DMS 273 (cell line): Measurements from ENCODE around the gene NTM.

Experiments used
- DNase-seq: peaks from one replicate; lab custom pipeline; 2025; ENCODE audit not compliant: unreplicated experiment; lab: John Stamatoyannopoulos, UW

The NTM gene

GRCh38 chr11:131880976-131881375 lies 510.6 kb downstream of the NTM start:
- no peak for DNase-seq

- no peak for DNase-seq
Observed at GRCh38 chr11:131883332-131883731, 512.9 kb downstream of the NTM start.

GRCh38 chr11:131884461-131885073 lies 514.2 kb downstream of the NTM start:
- DNase-seq, result no peak

DNA sequence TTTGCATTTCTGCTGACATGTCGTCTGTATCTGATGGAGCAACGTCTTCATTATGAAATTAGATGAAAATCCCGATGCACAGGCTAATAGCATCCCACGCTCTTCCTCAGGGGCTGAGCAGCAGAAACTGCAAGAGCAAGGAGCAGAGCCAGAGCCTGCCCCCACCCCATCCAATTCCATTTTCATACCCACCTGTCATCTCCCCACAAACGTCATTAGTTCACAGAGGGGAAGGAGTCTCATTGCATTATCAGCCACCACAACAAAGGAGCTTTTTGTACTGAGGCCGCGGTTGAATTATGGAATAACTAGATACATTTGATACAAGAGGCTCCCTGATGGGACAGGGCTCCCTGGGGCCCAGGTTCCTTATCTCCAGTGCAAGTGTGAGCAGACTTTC lies 515.0 kb downstream of the NTM start:
- no peak for DNase-seq

DNA sequence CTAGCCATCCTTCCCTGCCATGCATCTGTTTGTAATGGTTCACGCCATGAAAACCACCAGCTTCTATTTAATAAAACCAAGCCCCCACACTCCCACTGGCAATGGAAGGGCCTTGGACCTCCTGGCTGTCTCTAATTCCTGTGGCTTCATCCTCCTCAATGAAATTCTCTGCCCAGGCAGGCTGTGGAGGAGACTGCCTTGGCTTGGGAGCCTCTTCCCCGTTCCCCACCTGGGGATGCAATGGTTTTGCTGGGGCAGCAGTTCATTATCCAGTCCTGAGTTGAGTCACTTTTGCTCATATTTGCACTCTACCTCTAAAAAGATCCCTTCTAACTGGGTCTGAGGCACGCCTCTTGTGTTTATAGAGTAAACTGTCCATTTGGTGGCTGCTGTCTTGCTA lies 515.8 kb downstream of the NTM start:
- no peak for DNase-seq

DNA sequence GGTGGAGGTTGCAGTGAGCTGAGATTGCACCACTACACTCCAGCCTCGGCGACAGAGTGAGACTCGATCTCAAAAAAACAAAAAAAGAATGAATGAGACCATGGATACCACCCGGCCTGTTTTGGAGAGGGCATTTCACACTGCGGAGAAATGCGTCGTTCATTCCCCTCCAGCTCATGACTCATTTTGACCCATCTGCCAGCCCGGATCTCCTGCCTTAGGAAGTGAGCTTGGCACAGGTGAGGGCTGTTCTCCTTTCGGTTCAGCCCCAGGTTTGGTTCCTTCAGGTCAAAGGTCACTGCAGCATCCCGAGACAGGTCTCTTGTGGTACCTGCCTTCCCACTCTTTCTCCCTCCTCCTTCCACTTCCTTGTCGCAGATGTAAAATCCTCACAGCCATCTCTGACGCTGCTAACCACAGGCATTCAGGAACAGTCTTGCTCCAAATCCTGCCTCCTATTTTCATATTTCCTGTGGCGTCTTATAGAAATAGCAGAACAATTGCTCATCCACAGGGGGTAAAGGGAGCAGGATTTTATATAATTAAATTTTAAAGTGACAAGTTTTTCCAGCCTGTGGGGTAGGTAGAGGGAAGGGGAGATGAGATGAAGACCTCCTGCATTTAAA lies 517.9 kb downstream of the NTM start:
- no peak for DNase-seq

DNA sequence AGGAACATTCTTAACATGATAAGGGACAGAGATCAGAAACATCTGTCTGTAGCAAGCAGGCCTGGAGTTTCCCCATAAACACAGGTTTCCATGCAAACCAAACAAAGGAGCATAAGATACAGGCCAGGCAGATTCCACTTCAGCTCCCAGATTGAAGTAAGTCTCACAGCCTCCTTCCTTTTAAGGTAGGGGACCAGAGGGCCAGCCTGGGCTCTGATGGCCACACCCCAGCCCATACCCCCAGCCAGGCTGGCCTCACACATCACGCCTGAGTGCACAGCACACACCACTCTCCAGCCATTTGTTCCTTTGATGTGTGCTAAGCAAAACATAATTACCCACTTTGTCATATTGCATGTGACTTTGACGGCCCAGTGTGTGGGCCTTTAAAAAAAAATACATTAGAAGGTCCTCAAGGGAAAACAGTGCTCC lies 518.7 kb downstream of the NTM start:
- DNase-seq, result no peak

DNA sequence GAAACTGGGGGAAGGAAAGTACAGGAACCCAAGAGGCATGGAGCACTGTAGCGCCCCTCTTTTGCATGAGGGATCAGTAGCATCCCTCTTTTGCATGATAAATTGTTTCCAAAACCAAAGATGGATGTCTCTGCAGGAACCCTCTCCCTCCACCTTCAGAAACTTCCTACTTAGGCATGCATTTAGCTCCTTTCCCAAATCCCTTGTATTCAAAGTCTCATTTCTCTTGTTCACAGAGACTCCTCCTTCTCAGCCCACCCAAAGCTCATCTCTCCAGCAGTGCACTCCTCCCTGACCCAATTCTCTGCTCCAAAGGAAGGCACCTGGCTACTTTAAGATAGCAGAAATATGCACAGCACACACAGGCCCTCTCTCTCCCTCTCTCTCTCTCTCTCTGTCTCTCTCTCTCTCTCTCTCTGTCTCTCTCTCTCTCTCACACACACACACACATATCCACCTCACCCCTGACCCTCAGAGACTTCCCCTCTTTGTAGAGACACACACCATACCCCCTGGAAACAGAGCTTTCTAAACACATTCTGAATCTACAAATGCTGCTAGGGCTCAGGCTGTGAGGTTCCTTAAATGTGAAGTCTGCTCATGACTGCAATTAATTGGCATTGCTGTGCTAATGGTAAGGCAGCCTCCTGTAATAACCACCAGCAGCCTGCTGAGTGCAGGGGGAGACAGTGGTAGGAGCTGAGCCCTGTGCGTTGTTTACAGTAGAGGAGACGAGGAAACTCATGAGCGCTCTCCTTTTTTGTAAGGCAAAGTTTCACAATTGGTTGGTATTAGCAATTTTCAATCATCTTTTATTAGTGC lies 519.6 kb downstream of the NTM start:
- no peak for DNase-seq

DNA sequence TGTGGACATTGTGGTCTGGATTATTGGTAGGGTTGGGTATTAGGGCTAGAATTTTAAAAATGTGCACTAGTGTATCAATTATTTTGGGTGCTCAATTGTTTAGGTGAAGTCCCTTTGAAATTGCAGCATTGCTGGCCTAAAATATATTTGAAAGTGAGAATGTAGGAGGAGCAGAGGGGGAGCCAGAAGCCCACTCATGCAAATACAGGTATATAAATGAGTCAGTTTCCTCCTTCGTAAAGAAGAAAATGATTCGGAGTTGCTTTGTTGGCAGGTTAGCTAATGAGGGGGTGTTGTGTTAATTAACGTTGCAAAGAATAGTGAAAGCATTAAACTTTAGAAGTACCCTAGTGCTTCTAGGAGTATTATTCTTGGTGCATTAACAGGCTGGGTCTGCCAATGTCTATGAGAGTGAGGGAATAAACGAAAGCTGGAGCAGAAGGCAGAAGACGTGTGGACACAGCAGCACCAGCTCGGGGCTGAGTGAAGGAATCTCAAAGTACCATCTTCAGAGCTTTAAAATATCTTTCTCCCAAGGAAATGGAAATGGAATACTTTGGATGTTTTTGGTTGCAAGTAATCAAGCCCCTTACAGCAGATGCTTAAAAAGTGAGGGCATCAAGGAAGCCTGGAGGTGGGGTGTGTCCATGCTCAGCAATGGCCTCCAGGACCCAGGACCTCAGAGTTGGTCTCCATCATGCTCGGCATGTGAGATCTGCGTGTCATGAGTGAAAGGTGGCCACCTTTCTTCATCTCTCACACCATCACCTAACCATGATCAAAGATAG lies 522.9 kb downstream of the NTM start:
- no peak for DNase-seq

GRCh38 chr11:131893988-131894387 lies 523.6 kb downstream of the NTM start:
- DNase-seq, result no peak

- peak; percentile 2 for DNase-seq
Observed at GRCh38 chr11:131894615-131895544, 524.5 kb downstream of the NTM start.

DNA sequence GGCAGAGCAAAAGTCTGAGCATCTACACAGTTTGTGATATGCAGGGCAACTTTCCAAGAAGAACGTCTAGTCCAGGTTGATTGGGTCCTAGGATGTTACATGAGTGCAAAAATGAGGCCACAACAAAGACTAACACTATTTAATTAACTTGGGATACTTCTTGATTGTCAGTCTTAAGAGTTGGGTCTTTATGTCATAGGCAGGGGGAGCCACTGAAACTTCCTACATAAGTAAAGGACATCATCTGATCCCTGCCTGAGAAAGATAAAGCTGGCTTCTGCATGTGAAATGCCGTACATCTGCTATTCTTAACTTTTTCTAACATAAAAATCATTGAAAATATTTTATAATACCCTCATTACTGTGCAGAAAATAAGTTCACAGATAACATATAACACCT lies 525.5 kb downstream of the NTM start:
- no peak for DNase-seq

DNA sequence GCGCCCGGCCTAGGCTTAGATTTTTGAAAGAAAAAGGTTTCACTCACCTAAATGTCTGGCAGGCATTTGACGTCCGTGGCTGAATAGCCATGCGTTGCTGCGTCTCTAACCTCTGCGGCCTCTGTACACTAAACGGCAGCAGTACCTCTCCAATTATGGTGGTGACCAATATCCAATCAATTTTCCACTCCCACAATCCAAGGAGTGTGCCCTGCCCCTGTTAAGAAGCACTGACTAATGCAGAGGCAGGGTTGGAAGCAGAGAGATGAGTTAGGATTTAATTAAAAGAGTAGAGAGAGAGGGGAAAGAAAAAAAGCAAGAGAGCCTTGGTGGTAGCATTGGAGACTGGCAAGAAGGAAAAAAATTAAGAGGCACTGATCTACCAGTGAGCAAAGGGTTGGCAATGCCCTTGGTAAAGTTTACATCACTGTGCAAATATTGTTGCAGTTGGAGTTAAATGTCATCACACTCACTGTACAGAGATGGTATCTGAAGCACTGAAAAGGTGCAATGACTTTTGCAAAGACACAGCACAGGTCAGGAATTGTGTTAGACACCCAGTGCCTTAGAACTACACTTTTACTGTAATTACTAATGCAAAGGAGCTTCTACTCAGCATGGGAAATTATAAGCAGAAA lies 526.7 kb downstream of the NTM start:
- DNase-seq, result no peak

DNA sequence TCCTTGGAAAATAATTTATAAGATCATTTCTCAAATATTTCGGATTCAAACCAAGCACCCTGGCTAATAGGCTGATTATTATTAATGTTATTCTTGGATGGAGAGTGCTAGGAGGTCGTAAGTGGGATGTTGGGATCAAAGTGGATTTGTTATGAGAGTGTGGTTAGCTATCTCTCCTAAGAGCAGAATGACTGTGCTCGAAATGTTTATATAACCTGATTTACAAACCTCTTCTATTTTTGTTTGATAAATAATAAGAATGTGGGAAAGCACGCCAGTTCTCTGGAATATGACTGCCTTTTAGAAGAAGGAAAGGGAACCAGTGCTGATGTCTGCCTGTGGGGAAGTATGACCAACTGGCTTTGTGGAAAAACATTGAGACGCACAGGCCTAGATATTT lies 527.5 kb downstream of the NTM start:
- no peak for DNase-seq

- DNase-seq, result no peak
Observed at GRCh38 chr11:131898949-131899348, 528.5 kb downstream of the NTM start.

GRCh38 chr11:131899950-131900580 lies 529.6 kb downstream of the NTM start:
- DNase-seq, result no peak

DNA sequence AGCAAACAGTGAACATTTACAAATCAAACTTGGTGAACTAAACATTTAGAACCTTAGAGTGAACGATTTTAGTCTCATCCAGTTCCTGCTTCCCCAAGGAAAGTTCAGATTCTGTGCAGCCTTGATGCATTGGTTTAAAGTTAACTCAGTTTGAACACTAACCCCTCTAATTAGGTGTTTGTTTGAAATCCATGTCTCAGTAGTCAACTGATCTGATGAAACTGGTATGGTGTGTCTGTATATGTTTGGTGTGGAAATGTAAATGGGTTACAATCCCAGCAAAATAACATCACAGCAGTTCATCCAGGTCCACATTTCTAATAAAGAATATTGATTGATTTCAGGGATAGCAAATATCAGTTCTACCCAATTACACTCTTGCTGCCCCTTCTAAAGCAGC lies 532.0 kb downstream of the NTM start:
- no peak for DNase-seq

DNA sequence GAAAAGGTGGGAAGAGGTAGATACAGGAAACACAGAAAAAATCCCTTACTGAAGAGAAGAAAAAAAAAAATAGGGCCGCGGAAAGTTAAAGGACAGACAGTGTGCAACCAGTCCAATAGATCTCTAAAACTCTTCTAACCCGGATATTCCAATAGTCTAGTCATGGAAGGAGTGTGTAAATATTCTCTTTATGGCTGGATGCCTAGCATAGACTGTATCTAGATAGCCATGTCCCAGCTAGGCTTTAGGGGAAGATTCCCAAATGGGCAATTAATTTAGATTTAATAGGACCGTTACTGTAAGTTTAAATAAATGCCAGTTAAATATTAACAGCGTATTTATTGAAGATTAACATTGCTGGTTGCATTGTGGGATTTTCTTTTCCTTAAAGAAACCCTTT lies 532.7 kb downstream of the NTM start:
- DNase-seq, result no peak

DNA sequence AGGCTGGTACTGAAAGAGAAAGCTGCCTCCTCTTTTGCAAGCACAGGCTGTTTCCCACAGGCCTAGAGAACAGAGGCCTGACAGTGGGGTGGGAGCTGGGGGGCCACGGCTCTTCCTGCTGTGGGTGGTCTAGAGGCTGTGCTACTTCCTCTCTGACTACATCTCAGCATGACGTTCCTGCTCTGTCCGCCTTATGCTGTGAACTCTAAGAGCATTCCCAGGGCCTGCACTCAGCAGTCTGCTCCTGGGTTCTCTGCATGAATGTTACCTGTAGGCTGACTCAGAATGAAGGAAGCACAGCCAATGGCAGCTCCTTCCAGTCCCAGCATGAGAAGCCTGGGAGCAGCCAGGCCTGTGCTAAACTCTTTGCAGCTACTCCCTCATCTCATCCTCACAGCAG lies 534.3 kb downstream of the NTM start:
- DNase-seq, result no peak
